OCI-LY7 (cell line): ENCODE measurements around the gene ANKRD13C.

Experiments used
- EZH2phosphoT487 ChIP-seq: fragments of 200-600 bp; sonication (generic); IDR thresholded peaks from 2 replicates; pipeline ENCODE4 v1.6.1; 2018; ENCODE audit warnings: low read depth, borderline replicate concordance, mild to moderate bottlenecking, mixed run types, antibody characterized with exemption, low read length, moderate library complexity, mixed read lengths
- TF ChIP-seq, protein P1 (sequence below): fragments of 200-600 bp; sonication (generic); conservative IDR thresholded peaks from 2 replicates; pipeline ENCODE4 v1.5.1; 2014; ENCODE audit warnings: mild to moderate bottlenecking, antibody characterized with exemption, low read length, moderate library complexity, mixed read lengths

DNA sequence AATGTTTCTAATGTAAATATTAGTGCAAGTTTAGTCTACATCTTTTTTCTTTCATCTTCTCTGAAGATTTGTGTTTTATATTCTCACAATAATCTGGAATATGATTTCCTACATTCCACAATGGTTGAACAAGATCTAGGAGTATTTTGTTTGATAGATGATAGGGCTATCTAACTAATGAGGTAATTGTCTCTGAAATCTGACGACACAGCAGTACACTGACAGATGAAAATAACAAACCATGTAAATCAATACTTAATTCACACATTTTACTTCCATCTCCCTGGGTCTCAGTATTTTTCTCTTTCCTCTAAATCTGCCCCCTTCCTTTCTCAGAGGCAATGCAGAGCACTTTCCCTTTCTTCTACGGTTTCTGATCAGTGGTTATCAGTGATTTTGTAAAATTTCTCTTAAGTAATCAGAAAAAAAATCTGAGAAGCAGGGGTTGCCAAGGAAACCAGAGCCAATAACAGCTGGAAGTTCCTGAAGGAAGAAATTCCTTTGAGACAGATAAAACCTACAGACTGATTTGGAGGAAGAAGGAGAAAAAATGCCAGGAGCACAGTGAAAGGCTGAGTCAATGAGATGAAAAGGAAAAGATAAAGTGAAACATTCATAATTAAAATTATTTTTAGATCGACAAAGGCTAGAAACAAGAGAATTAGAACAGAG, 7.3 kb upstream of the ANKRD13C start:
- TF ChIP-seq, protein P1, sequence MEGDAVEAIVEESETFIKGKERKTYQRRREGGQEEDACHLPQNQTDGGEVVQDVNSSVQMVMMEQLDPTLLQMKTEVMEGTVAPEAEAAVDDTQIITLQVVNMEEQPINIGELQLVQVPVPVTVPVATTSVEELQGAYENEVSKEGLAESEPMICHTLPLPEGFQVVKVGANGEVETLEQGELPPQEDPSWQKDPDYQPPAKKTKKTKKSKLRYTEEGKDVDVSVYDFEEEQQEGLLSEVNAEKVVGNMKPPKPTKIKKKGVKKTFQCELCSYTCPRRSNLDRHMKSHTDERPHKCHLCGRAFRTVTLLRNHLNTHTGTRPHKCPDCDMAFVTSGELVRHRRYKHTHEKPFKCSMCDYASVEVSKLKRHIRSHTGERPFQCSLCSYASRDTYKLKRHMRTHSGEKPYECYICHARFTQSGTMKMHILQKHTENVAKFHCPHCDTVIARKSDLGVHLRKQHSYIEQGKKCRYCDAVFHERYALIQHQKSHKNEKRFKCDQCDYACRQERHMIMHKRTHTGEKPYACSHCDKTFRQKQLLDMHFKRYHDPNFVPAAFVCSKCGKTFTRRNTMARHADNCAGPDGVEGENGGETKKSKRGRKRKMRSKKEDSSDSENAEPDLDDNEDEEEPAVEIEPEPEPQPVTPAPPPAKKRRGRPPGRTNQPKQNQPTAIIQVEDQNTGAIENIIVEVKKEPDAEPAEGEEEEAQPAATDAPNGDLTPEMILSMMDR: no peak
- no peak for TF ChIP-seq EZH2phosphoT487
